RWPE1 (cell line): ENCODE results near the gene SRGAP1.
"Not testable (repeated sequence)": the region's sequence is repeated elsewhere in the genome, so short reads cannot be mapped to it uniquely, and the experiment has no call there.

Experiments
- CTCF ChIA-PET: fragments of 350-600 bp; sonication (Branson Sonifier 250); formaldehyde crosslinking; extraction: SDS; loops from one replicate; lab custom pipeline; 2021; lab: Yijun Ruan, JAX
- POLR2A ChIA-PET: fragments of 400-600 bp; formaldehyde crosslinking; extraction: SDS; loops from one replicate; lab custom pipeline; 2020; ENCODE audit warnings: antibody characterized with exemption; ENCODE audit not compliant: low non-redundant PET; lab: Yijun Ruan, JAX
- DNase-seq: peaks from one replicate; pipeline ENCODE4 v3.0.0; 2012; ENCODE audit warnings: low spot score
- H3K27ac ChIP-seq: fragments of 450-650 bp; 2 replicates; pipeline ENCODE4 v1.5.1; 2017
- TF ChIP-seq, protein P1 (sequence below): fragments of 450-650 bp; conservative IDR thresholded peaks from 2 replicates; pipeline ENCODE4 v1.5.1; 2017; ENCODE audit warnings: low read depth, mild to moderate bottlenecking

Gene SRGAP1

DNA sequence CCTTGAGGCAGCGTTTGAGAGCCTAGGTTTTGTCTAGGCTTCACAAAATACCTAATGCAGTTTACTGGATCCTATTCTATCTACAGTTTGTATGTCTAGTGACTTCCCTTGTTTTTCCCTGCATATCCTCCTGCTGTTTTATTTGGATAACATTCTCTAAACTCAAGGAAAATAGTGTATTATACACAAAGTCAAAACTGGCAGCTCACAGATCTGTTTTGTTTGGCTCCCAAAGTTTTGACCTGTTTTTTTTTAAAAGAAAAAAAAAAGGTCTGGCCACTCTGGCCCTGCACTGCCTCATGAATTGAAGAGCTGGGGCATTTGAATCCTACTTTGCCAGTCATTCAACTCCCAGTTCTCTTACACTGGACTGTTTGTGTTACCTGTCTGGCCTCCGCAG, 222.3 kb downstream of the SRGAP1 start:
- no peak overlapping the region for H3K27ac ChIP-seq
- TF ChIP-seq, protein P1, sequence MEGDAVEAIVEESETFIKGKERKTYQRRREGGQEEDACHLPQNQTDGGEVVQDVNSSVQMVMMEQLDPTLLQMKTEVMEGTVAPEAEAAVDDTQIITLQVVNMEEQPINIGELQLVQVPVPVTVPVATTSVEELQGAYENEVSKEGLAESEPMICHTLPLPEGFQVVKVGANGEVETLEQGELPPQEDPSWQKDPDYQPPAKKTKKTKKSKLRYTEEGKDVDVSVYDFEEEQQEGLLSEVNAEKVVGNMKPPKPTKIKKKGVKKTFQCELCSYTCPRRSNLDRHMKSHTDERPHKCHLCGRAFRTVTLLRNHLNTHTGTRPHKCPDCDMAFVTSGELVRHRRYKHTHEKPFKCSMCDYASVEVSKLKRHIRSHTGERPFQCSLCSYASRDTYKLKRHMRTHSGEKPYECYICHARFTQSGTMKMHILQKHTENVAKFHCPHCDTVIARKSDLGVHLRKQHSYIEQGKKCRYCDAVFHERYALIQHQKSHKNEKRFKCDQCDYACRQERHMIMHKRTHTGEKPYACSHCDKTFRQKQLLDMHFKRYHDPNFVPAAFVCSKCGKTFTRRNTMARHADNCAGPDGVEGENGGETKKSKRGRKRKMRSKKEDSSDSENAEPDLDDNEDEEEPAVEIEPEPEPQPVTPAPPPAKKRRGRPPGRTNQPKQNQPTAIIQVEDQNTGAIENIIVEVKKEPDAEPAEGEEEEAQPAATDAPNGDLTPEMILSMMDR: no peak
- ChIA-PET POLR2A (no interaction called here), CTCF (interaction anchor here (0.6 to 0.7 kb wide), 3 partner anchors 215 to 1111 kb away, joined by 3 to 8 read pairs (median 5); no protein-coding TSS in a partner anchor)
- no peak for DNase-seq

DNA sequence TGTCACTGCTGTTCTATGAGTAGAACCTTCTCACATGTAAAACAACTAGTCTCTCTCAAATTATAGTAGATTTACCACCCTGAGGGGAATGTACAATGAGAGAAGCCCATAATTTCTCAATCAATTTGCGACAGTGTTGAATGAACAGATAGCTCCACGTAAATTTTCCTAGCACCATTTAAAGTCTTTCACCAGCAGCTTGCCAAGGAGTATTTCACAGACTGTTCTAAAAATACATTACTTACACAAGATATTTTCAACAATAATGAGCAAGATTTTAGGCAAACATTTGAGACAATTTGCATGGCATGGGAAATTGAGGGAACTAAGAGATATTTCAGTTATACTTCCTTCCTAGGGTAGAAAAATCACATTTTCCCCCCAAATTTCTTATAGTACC, 226.0 kb downstream of the SRGAP1 start:
- ChIA-PET POLR2A (no interaction called here), CTCF (no interaction called here)
- no peak for DNase-seq
- H3K27ac ChIP-seq: no peak overlapping the region
- TF ChIP-seq, protein P1: no peak

DNA sequence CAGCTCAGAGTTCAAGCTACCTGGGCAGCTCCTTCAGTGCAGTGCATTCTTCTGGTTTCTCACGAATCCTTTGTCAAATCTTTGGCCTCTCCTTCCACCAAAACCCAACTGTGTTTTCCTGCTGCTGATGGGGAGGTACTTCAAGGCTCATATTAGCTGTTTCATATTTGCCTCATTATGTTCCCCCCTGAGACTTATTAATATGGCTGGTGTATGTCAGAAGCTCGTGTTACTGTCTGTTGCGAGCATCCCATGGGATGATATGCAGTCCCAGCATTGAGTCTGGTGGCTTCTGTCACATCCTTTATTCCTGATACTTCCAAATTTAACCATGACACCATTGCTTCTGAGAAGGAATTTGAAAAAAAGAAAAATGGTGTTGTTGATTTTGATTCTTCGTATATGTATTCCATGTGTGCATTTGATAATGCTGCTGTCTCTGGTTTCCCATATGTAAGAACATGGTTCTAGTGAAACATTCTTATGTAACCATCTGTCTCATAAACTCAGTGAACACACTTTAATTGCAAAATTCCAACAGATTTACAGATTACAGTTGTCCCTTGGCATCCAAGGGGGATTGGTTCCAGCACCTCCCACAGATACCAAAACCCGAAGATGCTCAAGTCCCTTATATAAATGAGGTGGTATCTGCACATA, 228.5 kb downstream of the SRGAP1 start:
- POLR2A ChIA-PET: no interaction called here
- TF ChIP-seq, protein P1: no peak
- H3K27ac ChIP-seq: no peak overlapping the region
- CTCF ChIA-PET: interaction anchor here (0.7 kb wide), 1 partner anchor 229 kb away, joined by 5 read pairs; the partner anchor contains the start of gene SRGAP1
- no peak for DNase-seq

DNA sequence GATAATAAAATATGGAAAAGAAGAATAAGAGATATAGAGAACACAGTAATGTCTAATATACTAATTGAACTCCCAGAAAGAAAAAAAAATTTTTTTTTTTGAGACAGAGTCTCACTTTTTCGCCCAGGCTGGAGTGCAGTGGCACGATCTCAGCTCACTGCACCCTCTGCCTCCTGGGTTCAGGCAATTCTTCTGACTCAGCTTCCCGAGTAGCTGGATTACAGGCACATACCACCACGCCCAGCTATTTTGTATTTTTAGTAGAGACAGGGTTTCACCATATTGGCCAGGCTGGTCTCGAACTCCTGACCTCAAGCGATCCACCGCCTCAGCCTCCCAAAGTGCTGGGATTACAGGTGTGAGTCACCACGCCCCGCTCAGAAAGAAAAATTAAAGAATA, 232.1 kb downstream of the SRGAP1 start:
- CTCF ChIA-PET: interaction anchor here (0.7 to 1.0 kb wide), 3 partner anchors 34 to 1154 kb away, joined by 3 read pairs; partner anchors contain the start of gene SRGAP1

DNA sequence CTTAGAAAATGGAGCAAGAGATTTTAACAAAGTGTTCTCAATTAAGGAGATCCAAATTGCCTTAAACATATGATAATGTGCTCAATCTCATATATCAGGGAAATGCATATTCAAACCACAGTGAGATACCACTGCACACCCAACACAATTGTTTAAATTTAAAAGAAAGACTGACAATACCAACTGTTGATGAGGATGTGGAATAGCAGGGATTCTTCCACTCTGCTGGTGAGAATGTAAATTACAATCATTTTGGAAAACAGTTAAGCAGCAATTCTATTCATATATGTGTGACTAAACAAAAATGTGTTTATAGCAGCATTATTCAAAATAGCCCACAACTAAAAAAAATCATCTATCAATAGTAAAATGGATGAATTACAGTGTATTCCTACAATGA, 233.4 kb downstream of the SRGAP1 start:
- CTCF ChIA-PET: no interaction called here
- POLR2A ChIA-PET: no interaction called here
- TF ChIP-seq, protein P1: no peak

More for the DNA sequence above, 232.1 kb downstream of the SRGAP1 start:
- DNase-seq, POLR2A ChIA-PET: not testable (repeated sequence)
- peak overlapping the region; percentile 57; the same call in 1 of the 2 replicates for H3K27ac ChIP-seq

DNA sequence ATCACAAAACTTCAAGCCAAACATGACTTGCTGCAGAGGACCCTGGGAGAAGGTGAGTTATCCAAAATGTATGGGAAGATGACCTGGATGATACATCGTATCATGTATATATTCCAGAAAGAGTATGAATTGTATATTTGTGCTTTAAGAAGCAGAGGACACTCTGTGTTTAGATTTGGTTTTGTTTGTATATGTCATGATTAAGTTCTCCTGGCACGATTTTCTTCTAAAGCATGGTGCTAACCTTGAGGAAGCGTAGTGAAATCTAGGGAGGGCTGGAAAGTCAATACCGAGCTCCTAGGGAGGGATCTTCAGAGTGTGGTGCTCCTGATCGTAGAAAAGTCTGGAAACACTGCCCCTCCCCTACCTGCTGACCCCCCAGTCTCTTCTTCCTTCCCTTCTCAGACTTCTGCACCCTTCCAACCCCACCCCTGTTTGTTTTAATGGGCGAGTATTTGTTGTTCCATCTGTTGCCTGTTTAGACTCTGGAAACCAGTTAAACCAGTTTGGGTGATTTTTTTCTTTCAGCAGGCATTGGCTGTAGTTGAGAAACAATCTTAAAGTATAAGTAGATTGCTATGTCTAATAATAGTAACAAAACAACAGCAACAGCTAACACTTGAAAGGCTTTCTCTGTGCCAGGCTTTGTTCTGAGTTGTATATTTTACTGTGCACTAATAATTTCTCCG, 236.0 kb downstream of the SRGAP1 start:
- CTCF ChIA-PET: interaction anchor here (0.6 kb wide), 1 partner anchor 17 kb away, joined by 3 read pairs; no protein-coding TSS in a partner anchor
- TF ChIP-seq, protein P1: no peak
- POLR2A ChIA-PET: no interaction called here
- peak; percentile 54 for DNase-seq
- no peak overlapping the region for H3K27ac ChIP-seq

More for the DNA sequence above, 233.4 kb downstream of the SRGAP1 start:
- H3K27ac ChIP-seq: no peak overlapping the region
- no peak for DNase-seq
